Mesenchymal stem cell (in vitro differentiated cells and primary cell): Measurements from ENCODE around the gene RAB36.

Source experiments
- DNase-seq: peaks from one replicate; pipeline ENCODE4 v3.0.0-alpha.2; 2013
- H2AFZ ChIP-seq: one replicate; pipeline ENCODE4 v1.6.1; 2013; ENCODE audit warnings: low read depth, mild to moderate bottlenecking, control low read depth, inconsistent platforms, low read length, moderate library complexity
- H2AK5ac ChIP-seq: 2 replicates; pipeline ENCODE4 v1.6.1; 2013; ENCODE audit warnings: low read length, moderate library complexity, mild to moderate bottlenecking, inconsistent platforms; ENCODE audit not compliant: severe bottlenecking
- H2BK120ac ChIP-seq: one replicate; pipeline ENCODE4 v1.6.1; 2013; ENCODE audit warnings: low read depth, mild to moderate bottlenecking, inconsistent platforms, low read length, moderate library complexity
- H2BK12ac ChIP-seq, 2 experiments: one replicate each; pipeline ENCODE4 v1.6.1; 2013; ENCODE audit warnings: inconsistent platforms in 2 of 2, low read length in 2 of 2, mild to moderate bottlenecking in 2 of 2, moderate library complexity in 2 of 2, control low read depth in 1 of 2
- H2BK15ac ChIP-seq: one replicate; pipeline ENCODE4 v1.6.1; 2013; ENCODE audit warnings: mild to moderate bottlenecking, low read depth, inconsistent platforms; ENCODE audit not compliant: poor library complexity, severe bottlenecking
- H2BK5ac ChIP-seq: 2 replicates; pipeline ENCODE4 v1.6.1; 2013; ENCODE audit warnings: low read depth, mild to moderate bottlenecking, low read length, control low read depth, inconsistent platforms; ENCODE audit not compliant: poor library complexity, severe bottlenecking
- H3K14ac ChIP-seq, 2 experiments: one replicate each; pipeline ENCODE4 v1.6.1; 2013; ENCODE audit warnings: inconsistent platforms in 2 of 2, low read length in 2 of 2, control low read depth in 1 of 2, mild to moderate bottlenecking in 1 of 2, moderate library complexity in 1 of 2
- H3K18ac ChIP-seq, 2 experiments: one replicate each; pipeline ENCODE4 v1.6.1; 2013; ENCODE audit warnings: inconsistent platforms in 2 of 2, low read length in 2 of 2, control low read depth in 1 of 2, low read depth in 1 of 2, mild to moderate bottlenecking in 1 of 2
- H3K23ac ChIP-seq, 2 experiments: one replicate each; pipeline ENCODE4 v1.6.1; 2013; ENCODE audit warnings: inconsistent platforms in 2 of 2, low read length in 2 of 2, mild to moderate bottlenecking in 2 of 2, moderate library complexity in 2 of 2, control low read depth in 1 of 2
- H3K27ac ChIP-seq: 2 replicates; pipeline ENCODE4 v1.5.1; 2013; ENCODE audit warnings: mild to moderate bottlenecking, moderate library complexity, low read length, control low read depth, inconsistent platforms; ENCODE audit not compliant: poor library complexity, severe bottlenecking
- H3K27me3 ChIP-seq, 2 experiments: 2 replicates each; pipeline versions ENCODE4 v1.6.1 to v1.7.0; 2013; ENCODE audit warnings: low read length in 2 of 2, mild to moderate bottlenecking in 2 of 2, moderate library complexity in 2 of 2, control low read depth in 1 of 2, inconsistent platforms in 1 of 2; ENCODE audit not compliant: control insufficient read depth in 1 of 2, insufficient read depth in 1 of 2
- H3K36me3 ChIP-seq, 2 experiments: 2 replicates each; pipeline versions ENCODE4 v1.6.1 to v1.7.0; 2013; ENCODE audit warnings: low read length in 2 of 2, control low read depth in 1 of 2, inconsistent platforms in 1 of 2, low read depth in 1 of 2, mild to moderate bottlenecking in 1 of 2; ENCODE audit not compliant: insufficient read depth in 2 of 2, control insufficient read depth in 1 of 2
- H3K4ac ChIP-seq, 2 experiments: one replicate each; pipeline ENCODE4 v1.6.1; 2013; ENCODE audit warnings: inconsistent platforms in 2 of 2, low read length in 2 of 2, mild to moderate bottlenecking in 2 of 2, moderate library complexity in 2 of 2, control low read depth in 1 of 2, low read depth in 1 of 2
- H3K4me1 ChIP-seq: 2 replicates; pipeline ENCODE4 v1.6.1; 2013; ENCODE audit warnings: low read depth, low read length, control low read depth; ENCODE audit not compliant: control insufficient read depth, insufficient read depth
- H3K4me2 ChIP-seq: 2 replicates; pipeline ENCODE4 v1.6.1; 2013; ENCODE audit warnings: low read length, mild to moderate bottlenecking, inconsistent platforms; ENCODE audit not compliant: poor library complexity, severe bottlenecking
- H3K4me3 ChIP-seq, 2 experiments: 2 replicates each; pipeline versions ENCODE4 v1.5.1 to v1.7.0; 2013; ENCODE audit warnings: low read length in 2 of 2, mild to moderate bottlenecking in 2 of 2, control low read depth in 1 of 2, low read depth in 1 of 2; ENCODE audit not compliant: insufficient read depth in 1 of 2
- H3K79me1 ChIP-seq: replicated peaks from 2 replicates; pipeline ENCODE4 v1.6.1; 2013; ENCODE audit warnings: mild to moderate bottlenecking, control low read depth, low read length, inconsistent platforms; ENCODE audit not compliant: poor library complexity, severe bottlenecking
- H3K9ac ChIP-seq: 2 replicates; pipeline ENCODE4 v1.7.0; 2013; ENCODE audit warnings: mild to moderate bottlenecking, low read length, moderate library complexity
- H3K9me3 ChIP-seq: 2 replicates; pipeline ENCODE4 v1.7.0; 2013; ENCODE audit warnings: mild to moderate bottlenecking, low read length; ENCODE audit not compliant: control insufficient read depth
- H4K8ac ChIP-seq: one replicate; pipeline ENCODE4 v1.6.1; 2013; ENCODE audit warnings: inconsistent platforms, mild to moderate bottlenecking, low read length, moderate library complexity
- H4K91ac ChIP-seq: one replicate; pipeline ENCODE4 v1.6.1; 2013; ENCODE audit warnings: mild to moderate bottlenecking, low read length, inconsistent platforms
- WGBS: methylation state at CpG from one replicate; pipeline ENCODE4 v1.1.7; 2013; ENCODE audit warnings: mixed read lengths; 5-methylcytosine and 5-hydroxymethylcytosine counted together

Gene RAB36

DNA sequence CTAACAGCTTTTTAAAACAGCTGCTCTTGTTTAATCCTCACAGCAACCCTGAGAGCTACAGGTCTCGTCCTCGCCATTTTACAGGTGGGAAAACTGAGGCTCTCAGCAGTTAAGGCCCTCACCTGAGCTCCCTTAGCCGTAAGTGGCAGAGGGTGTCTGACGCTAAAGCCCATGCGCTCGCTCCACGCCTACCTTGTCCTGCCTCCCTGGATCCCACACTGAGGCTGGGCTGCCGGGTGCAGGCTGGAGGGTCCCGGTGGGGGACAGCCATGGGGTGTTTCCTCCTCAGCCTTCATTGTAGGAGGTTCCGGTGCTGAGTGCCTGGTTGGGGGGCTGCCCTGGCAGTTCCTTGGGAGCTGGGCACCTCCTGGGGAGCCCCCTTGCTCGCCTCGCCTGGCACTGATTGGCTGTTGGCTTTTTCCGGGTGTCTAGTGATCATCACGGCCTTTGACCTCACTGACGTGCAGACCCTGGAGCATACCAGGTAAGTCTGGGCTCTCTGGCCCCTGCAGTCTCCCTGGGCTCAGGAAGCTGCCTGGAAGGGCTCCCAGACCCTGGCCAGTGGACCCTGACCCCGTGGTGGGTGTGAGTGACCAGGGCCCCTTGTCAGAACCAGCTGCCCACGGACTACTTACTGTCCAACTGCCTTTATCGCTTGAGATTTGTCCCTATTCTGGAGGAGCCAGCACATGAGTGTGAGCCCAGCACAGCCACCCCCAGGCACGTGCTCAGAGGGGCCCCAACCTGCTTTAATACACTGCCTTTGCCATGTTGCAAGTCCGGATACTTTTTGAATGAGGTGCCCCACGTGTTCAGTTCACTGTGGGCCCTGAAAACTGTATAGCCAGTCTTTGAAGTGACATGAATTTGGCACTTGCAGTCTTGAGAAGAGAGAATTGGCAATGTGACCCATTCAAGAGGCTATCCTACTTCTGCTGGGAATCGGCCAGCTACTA lies 12.6 kb downstream of the RAB36 start:
- Histone ChIP-seq H2BK120ac (no peak overlapping the region), H2BK15ac (no peak overlapping the region), H2BK12ac (no peak overlapping the region), H4K91ac (no peak overlapping the region), H3K27ac (no peak overlapping the region), H3K4me3 (no peak overlapping the region), H2BK5ac (no peak overlapping the region), H2AK5ac (no peak overlapping the region), H3K27me3 (no peaks in the 10 kb centered on the region), H3K18ac (no peak overlapping the region), H4K8ac (no peak overlapping the region), H3K23ac (peak overlapping the region in 1 of 2 experiments; percentile 62), H3K4ac (no peak overlapping the region), H2AFZ (no peak overlapping the region), H3K4me1 (peaks cover 10% of the 10 kb centered on the region), H3K4me2 (no peak overlapping the region), H3K79me1 (no peaks in the 10 kb centered on the region), H3K9me3 (no peaks in the 10 kb centered on the region), H3K9ac (no peak overlapping the region), H3K36me3 (peaks cover 8 to 15% of the 10 kb centered on the region in 2 experiments), H3K14ac (no peak overlapping the region)
- no peak for DNase-seq
- 84% methylated on average over 21 of the region's 22 CpGs for WGBS

GRCh38 chr22:23158516-23159290 lies 13.4 kb downstream of the RAB36 start:
- H3K23ac ChIP-seq = peak overlapping the region in 1 of 2 experiments; percentile 62
- no peak overlapping the region for H3K4me2 ChIP-seq
- no peak overlapping the region for H2AK5ac ChIP-seq
- H3K14ac ChIP-seq = no peak overlapping the region
- no peaks in the 10 kb centered on the region for H3K27me3 ChIP-seq
- no peak overlapping the region for H3K27ac ChIP-seq
- no peak overlapping the region for H3K4me3 ChIP-seq
- H3K18ac ChIP-seq = no peak overlapping the region
- H3K79me1 ChIP-seq = no peaks in the 10 kb centered on the region
- H3K36me3 ChIP-seq = peaks cover 4 to 12% of the 10 kb centered on the region in 2 experiments
- no peak overlapping the region for H3K9ac ChIP-seq
- H2AFZ ChIP-seq = no peak overlapping the region
- no peak overlapping the region for H2BK5ac ChIP-seq
- no peak for DNase-seq
- no peak overlapping the region for H3K4ac ChIP-seq
- H2BK15ac ChIP-seq = no peak overlapping the region
- no peaks in the 10 kb centered on the region for H3K9me3 ChIP-seq
- WGBS = 80% methylated on average over 12 of the region's 14 CpGs
- no peak overlapping the region for H2BK12ac ChIP-seq
- H4K8ac ChIP-seq = no peak overlapping the region
- H3K4me1 ChIP-seq = peaks cover 10% of the 10 kb centered on the region
- H2BK120ac ChIP-seq = no peak overlapping the region
- H4K91ac ChIP-seq = no peak overlapping the region

DNA sequence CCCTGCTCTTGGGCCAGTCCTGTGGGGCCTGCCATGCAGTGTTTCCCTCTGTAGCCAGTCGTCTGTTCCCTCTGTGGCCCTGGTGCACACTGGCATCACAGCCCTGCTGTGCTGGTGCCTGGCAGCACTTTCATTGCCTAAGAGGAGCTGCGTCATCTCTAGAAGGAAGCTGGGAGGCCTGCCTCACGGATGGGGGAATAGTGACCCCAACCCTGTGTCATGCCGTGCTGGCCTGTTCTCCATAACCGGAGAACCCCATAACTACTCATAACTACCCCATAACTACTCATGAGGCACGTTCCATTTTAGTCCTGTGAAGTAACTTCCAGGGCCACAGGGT lies 14.0 kb downstream of the RAB36 start:
- no peaks in the 10 kb centered on the region for H3K79me1 ChIP-seq
- no peak overlapping the region for H3K14ac ChIP-seq
- H3K4me3 ChIP-seq = no peak overlapping the region
- H3K27me3 ChIP-seq = no peaks in the 10 kb centered on the region
- H2AK5ac ChIP-seq = no peak overlapping the region
- peaks cover 4 to 12% of the 10 kb centered on the region in 2 experiments for H3K36me3 ChIP-seq
- H4K91ac ChIP-seq = no peak overlapping the region
- no peak overlapping the region for H4K8ac ChIP-seq
- no peaks in the 10 kb centered on the region for H3K9me3 ChIP-seq
- H3K18ac ChIP-seq = no peak overlapping the region
- no peak overlapping the region for H3K4me2 ChIP-seq
- H2BK5ac ChIP-seq = no peak overlapping the region
- H3K23ac ChIP-seq = no peak overlapping the region
- H3K9ac ChIP-seq = no peak overlapping the region
- H2BK12ac ChIP-seq = no peak overlapping the region
- no peak overlapping the region for H3K27ac ChIP-seq
- DNase-seq = no peak
- H2BK15ac ChIP-seq = no peak overlapping the region
- H2BK120ac ChIP-seq = no peak overlapping the region
- no peak overlapping the region for H3K4ac ChIP-seq
- H2AFZ ChIP-seq = no peak overlapping the region
- 72% methylated on average over 6 of the region's 6 CpGs for WGBS
- H3K4me1 ChIP-seq = peaks cover 10% of the 10 kb centered on the region

DNA sequence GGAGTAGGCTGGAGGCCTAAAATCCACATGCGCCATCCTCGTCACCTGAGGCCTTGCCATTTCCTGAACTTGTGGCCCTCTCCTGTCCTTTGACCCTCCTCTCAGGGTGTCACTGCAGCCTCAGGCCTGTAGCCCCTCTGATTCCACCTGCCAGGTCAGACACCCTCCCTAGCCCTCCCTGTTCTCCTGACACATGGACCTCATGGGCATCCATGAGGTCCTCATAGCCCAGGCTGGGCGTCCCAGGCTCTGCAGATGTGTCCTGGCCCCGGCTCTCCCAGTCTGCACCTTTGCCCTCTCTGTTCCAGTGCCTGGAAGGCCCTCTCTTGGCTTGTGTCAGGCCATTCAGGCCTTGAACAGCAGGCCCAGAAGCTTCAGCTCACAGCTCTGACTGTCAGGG lies 15.8 kb downstream of the RAB36 start:
- H3K4me2 ChIP-seq = no peak overlapping the region
- no peak overlapping the region for H2BK5ac ChIP-seq
- no peak overlapping the region for H3K27ac ChIP-seq
- H3K27me3 ChIP-seq = peaks cover 0 to 6% of the 10 kb centered on the region in 2 experiments
- no peak overlapping the region for H3K14ac ChIP-seq
- peaks cover 0 to 10% of the 10 kb centered on the region in 2 experiments for H3K36me3 ChIP-seq
- H2BK12ac ChIP-seq = no peak overlapping the region
- no peak overlapping the region for H2BK15ac ChIP-seq
- no peak overlapping the region for H2AK5ac ChIP-seq
- peaks cover 10% of the 10 kb centered on the region for H3K4me1 ChIP-seq
- no peak overlapping the region for H2AFZ ChIP-seq
- no peak overlapping the region for H3K18ac ChIP-seq
- H3K4me3 ChIP-seq = no peak overlapping the region
- H2BK120ac ChIP-seq = no peak overlapping the region
- no peak overlapping the region for H3K9ac ChIP-seq
- H4K91ac ChIP-seq = no peak overlapping the region
- no peak overlapping the region for H3K23ac ChIP-seq
- no peaks in the 10 kb centered on the region for H3K79me1 ChIP-seq
- no peak overlapping the region for H4K8ac ChIP-seq
- H3K9me3 ChIP-seq = no peaks in the 10 kb centered on the region
- no peak for DNase-seq
- WGBS = 77% methylated on average over 4 of the region's 4 CpGs
- no peak overlapping the region for H3K4ac ChIP-seq
